Measurements from ENCODE around the gene ZNF292. TPM values are rescaled to one million over a fixed set of nuclear protein-coding genes. Genes with fewer than 3 reads are reported as not detected.

ZNF292 gene
- total RNA-seq, 1 donor from 2014 or later: 34.6 TPM

GRCh38 chr6:87212596-87212995 lies 57.2 kb downstream of the ZNF292 start:
- no peak for TF ChIP-seq CTCF (IDR thresholded peaks at IDR 0.05)
- H3K9me3 Mint-ChIP-seq (ENCODE audit: low read depth): no peaks in the 10 kb centered on the region
- H3K27me3 Mint-ChIP-seq (ENCODE audit: low read depth): no peaks in the 10 kb centered on the region
- peaks cover 12% of the 10 kb centered on the region for H3K4me1 Mint-ChIP-seq (ENCODE audit: low read depth)
- H3K27ac Mint-ChIP-seq (ENCODE audit: unreplicated experiment): no peak overlapping the region
- H3K36me3 Mint-ChIP-seq (ENCODE audit: low read depth): no peaks in the 10 kb centered on the region
- no peak for DNase-seq (ENCODE audit: low spot score)
- H3K4me3 Mint-ChIP-seq (ENCODE audit: unreplicated experiment): no peak overlapping the region

- Mint-ChIP-seq H3K27me3 (ENCODE audit: low read depth) (no peaks in the 10 kb centered on the region), H3K36me3 (ENCODE audit: low read depth) (no peaks in the 10 kb centered on the region), H3K4me3 (ENCODE audit: unreplicated experiment) (no peak overlapping the region), H3K9me3 (ENCODE audit: low read depth) (no peaks in the 10 kb centered on the region), H3K27ac (ENCODE audit: unreplicated experiment) (no peak overlapping the region), H3K4me1 (ENCODE audit: low read depth) (peaks cover 4% of the 10 kb centered on the region)
- TF ChIP-seq CTCF (IDR thresholded peaks at IDR 0.05): no peak
- DNase-seq (ENCODE audit: low spot score): no peak
These were observed 58.0 kb downstream of the ZNF292 start for GRCh38 chr6:87213364-87213763.

GRCh38 chr6:87214831-87215230 lies 59.5 kb downstream of the ZNF292 start:
- H3K27me3 Mint-ChIP-seq (ENCODE audit: low read depth): no peaks in the 10 kb centered on the region
- no peak overlapping the region for H3K4me3 Mint-ChIP-seq (ENCODE audit: unreplicated experiment)
- H3K36me3 Mint-ChIP-seq (ENCODE audit: low read depth): peaks cover 2% of the 10 kb centered on the region
- no peak for DNase-seq (ENCODE audit: low spot score)
- no peak overlapping the region for H3K27ac Mint-ChIP-seq (ENCODE audit: unreplicated experiment)
- H3K9me3 Mint-ChIP-seq (ENCODE audit: low read depth): no peaks in the 10 kb centered on the region
- no peak for TF ChIP-seq CTCF (IDR thresholded peaks at IDR 0.05)
- H3K4me1 Mint-ChIP-seq (ENCODE audit: low read depth): no peaks in the 10 kb centered on the region

- Mint-ChIP-seq H3K36me3 (ENCODE audit: low read depth) (peaks cover 22% of the 10 kb centered on the region), H3K4me3 (ENCODE audit: unreplicated experiment) (no peak overlapping the region), H3K4me1 (ENCODE audit: low read depth) (no peaks in the 10 kb centered on the region)
These were observed 65.6 kb downstream of the ZNF292 start for GRCh38 chr6:87220997-87221396.

GRCh38 chr6:87222676-87223075 lies 67.3 kb downstream of the ZNF292 start:
- no peaks in the 10 kb centered on the region for H3K27me3 Mint-ChIP-seq (ENCODE audit: low read depth)
- H3K4me3 Mint-ChIP-seq (ENCODE audit: unreplicated experiment): no peak overlapping the region
- no peaks in the 10 kb centered on the region for H3K4me1 Mint-ChIP-seq (ENCODE audit: low read depth)
- H3K36me3 Mint-ChIP-seq (ENCODE audit: low read depth): peaks cover 22% of the 10 kb centered on the region
- no peaks in the 10 kb centered on the region for H3K9me3 Mint-ChIP-seq (ENCODE audit: low read depth)
- TF ChIP-seq CTCF (IDR thresholded peaks at IDR 0.05): no peak
- no peak overlapping the region for H3K27ac Mint-ChIP-seq (ENCODE audit: unreplicated experiment)
- DNase-seq (ENCODE audit: low spot score): no peak

More at GRCh38 chr6:87220997-87221396, 65.6 kb downstream of the ZNF292 start:
- DNase-seq (ENCODE audit: low spot score): no peak
- Mint-ChIP-seq H3K27me3 (ENCODE audit: low read depth) (no peaks in the 10 kb centered on the region), H3K9me3 (ENCODE audit: low read depth) (no peaks in the 10 kb centered on the region), H3K27ac (ENCODE audit: unreplicated experiment) (no peak overlapping the region)
- TF ChIP-seq CTCF (IDR thresholded peaks at IDR 0.05): no peak

Measured in chondrocyte (in vitro differentiated cells).